Osteocyte (in vitro differentiated cells): ENCODE results near the gene STMP1. TPM values are rescaled to one million over a fixed set of nuclear protein-coding genes. Genes with fewer than 3 reads are reported as not detected.

ENCODE experiments used
- DNase-seq: peaks from one replicate; pipeline ENCODE4 v3.0.0; 2021; ENCODE audit warnings: mixed read lengths; ENCODE audit not compliant: unreplicated experiment; ENCODE audit errors: extremely low spot score
- H3K27ac Mint-ChIP-seq: one replicate; pipeline ENCODE4 v1.8.0; 2021; ENCODE audit warnings: mild to moderate bottlenecking, mixed read lengths; ENCODE audit not compliant: unreplicated experiment
- H3K27me3 Mint-ChIP-seq: one replicate; pipeline ENCODE4 v1.8.0; 2021; ENCODE audit warnings: mixed read lengths; ENCODE audit not compliant: unreplicated experiment
- H3K36me3 Mint-ChIP-seq: one replicate; pipeline ENCODE4 v1.8.0; 2021; ENCODE audit warnings: mixed read lengths; ENCODE audit not compliant: unreplicated experiment
- H3K4me1 Mint-ChIP-seq: one replicate; pipeline ENCODE4 v1.8.0; 2021; ENCODE audit warnings: mixed read lengths; ENCODE audit not compliant: unreplicated experiment
- H3K4me3 Mint-ChIP-seq: one replicate; pipeline ENCODE4 v1.8.0; 2021; ENCODE audit warnings: mild to moderate bottlenecking, moderate library complexity, mixed read lengths; ENCODE audit not compliant: unreplicated experiment
- H3K9me3 Mint-ChIP-seq: one replicate; pipeline ENCODE4 v1.8.0; 2021; ENCODE audit warnings: mixed read lengths; ENCODE audit not compliant: unreplicated experiment
- total RNA-seq: library from RNA; stranded (reverse); gene quantifications from 2 replicates; pipeline ENCODE4 v1.2.1, GENCODE V29; 2021
- TF ChIP-seq, protein P1 (sequence below): fragments of 200-600 bp; sonication (generic); IDR thresholded peaks from 2 replicates; pipeline ENCODE4 v1.5.0; 2021; ENCODE audit warnings: antibody characterized with exemption, mild to moderate bottlenecking, moderate library complexity

The STMP1 gene
- total RNA-seq, 1 donor from 2014 or later, result 45.4 TPM

DNA sequence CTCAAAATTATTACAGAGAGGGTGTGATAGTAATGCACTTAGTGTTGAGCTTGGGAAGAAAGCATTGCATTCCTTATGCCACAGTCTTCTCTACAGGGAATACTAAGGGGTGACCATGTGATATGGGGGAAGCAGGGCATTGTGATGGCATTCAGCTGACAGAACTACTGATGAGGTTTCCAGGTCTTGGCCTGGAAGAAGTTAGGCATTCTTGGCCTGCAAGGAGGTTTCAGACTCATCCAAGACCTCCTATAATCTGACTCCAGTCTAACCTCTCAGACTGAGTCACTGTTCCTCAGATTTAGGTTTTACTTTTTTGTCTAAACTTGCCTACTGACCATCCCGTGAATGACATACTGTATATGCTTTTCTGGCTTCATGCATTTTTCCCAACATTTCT lies 7.9 kb downstream of the STMP1 start:
- no peak overlapping the region for H3K4me3 Mint-ChIP-seq
- no peaks in the 10 kb centered on the region for H3K27me3 Mint-ChIP-seq
- peaks cover 10% of the 10 kb centered on the region for H3K36me3 Mint-ChIP-seq
- TF ChIP-seq, protein P1, sequence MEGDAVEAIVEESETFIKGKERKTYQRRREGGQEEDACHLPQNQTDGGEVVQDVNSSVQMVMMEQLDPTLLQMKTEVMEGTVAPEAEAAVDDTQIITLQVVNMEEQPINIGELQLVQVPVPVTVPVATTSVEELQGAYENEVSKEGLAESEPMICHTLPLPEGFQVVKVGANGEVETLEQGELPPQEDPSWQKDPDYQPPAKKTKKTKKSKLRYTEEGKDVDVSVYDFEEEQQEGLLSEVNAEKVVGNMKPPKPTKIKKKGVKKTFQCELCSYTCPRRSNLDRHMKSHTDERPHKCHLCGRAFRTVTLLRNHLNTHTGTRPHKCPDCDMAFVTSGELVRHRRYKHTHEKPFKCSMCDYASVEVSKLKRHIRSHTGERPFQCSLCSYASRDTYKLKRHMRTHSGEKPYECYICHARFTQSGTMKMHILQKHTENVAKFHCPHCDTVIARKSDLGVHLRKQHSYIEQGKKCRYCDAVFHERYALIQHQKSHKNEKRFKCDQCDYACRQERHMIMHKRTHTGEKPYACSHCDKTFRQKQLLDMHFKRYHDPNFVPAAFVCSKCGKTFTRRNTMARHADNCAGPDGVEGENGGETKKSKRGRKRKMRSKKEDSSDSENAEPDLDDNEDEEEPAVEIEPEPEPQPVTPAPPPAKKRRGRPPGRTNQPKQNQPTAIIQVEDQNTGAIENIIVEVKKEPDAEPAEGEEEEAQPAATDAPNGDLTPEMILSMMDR, result no peak
- H3K4me1 Mint-ChIP-seq, result peaks cover 42% of the 10 kb centered on the region
- peak overlapping the region; percentile 76 for H3K27ac Mint-ChIP-seq
- no peak for DNase-seq
- no peaks in the 10 kb centered on the region for H3K9me3 Mint-ChIP-seq

- no peaks in the 10 kb centered on the region for H3K27me3 Mint-ChIP-seq
- peak overlapping the region; percentile 52 for H3K27ac Mint-ChIP-seq
- H3K36me3 Mint-ChIP-seq, result peaks cover 16% of the 10 kb centered on the region
- no peak overlapping the region for H3K4me3 Mint-ChIP-seq
- TF ChIP-seq, protein P1, result peak; percentile 88
- no peaks in the 10 kb centered on the region for H3K9me3 Mint-ChIP-seq
- H3K4me1 Mint-ChIP-seq, result peaks cover 41% of the 10 kb centered on the region
- DNase-seq, result no peak
Observed at GRCh38 chr7:135672560-135673359, 10.4 kb downstream of the STMP1 start.

- H3K9me3 Mint-ChIP-seq, result no peaks in the 10 kb centered on the region
- H3K27me3 Mint-ChIP-seq, result no peaks in the 10 kb centered on the region
- peaks cover 41% of the 10 kb centered on the region for H3K4me1 Mint-ChIP-seq
Observed at GRCh38 chr7:135673360-135673706, 11.0 kb downstream of the STMP1 start.

GRCh38 chr7:135678612-135679575 lies 16.6 kb downstream of the STMP1 start:
- Mint-ChIP-seq H3K27me3 (no peaks in the 10 kb centered on the region), H3K27ac (no peak overlapping the region), H3K4me1 (peaks cover 12% of the 10 kb centered on the region), H3K9me3 (no peaks in the 10 kb centered on the region), H3K4me3 (no peak overlapping the region), H3K36me3 (peaks cover 16% of the 10 kb centered on the region)
- no peak for DNase-seq
- TF ChIP-seq, protein P1, result no peak

More at GRCh38 chr7:135673360-135673706, 11.0 kb downstream of the STMP1 start:
- H3K27ac Mint-ChIP-seq, result peak overlapping the region; percentile 4
- TF ChIP-seq, protein P1, result no peak
- no peak overlapping the region for H3K4me3 Mint-ChIP-seq
- H3K36me3 Mint-ChIP-seq, result peaks cover 19% of the 10 kb centered on the region
- no peak for DNase-seq

DNA sequence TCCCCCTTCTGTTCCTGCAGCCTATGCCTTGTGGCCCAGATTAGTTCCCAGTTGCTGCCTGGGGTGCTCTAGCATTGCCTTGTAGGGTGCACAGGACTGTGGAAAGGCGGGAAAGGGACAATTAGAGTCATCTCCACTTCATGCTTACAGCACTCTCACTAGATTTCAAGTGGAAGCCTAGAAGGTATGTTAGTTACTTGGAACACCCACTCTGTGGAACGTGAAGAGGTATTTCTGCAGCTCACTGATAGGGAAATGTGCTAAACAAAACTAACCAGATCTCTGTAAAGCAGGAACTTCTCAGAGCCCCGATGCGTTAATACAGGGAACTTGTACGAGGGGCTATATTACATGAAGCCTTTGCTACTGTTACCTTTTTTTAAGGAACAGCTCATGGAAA lies 19.4 kb downstream of the STMP1 start:
- Mint-ChIP-seq H3K36me3 (peaks cover 15% of the 10 kb centered on the region), H3K9me3 (no peaks in the 10 kb centered on the region), H3K27me3 (no peaks in the 10 kb centered on the region), H3K4me3 (no peak overlapping the region), H3K27ac (no peak overlapping the region), H3K4me1 (peaks cover 18% of the 10 kb centered on the region)
- TF ChIP-seq, protein P1, result no peak
- no peak for DNase-seq
